K562 (cell line): Measurements from ENCODE around the gene SNAPC2. TPM values are rescaled to one million over a fixed set of nuclear protein-coding genes. Genes with fewer than 3 reads are reported as not detected.
A peak's percentile ranks its signal among the peaks of the same experiment; 100 is the strongest.

Source experiments
- ATAC-seq: fragments of 200-7000 bp; cut with Tn5 transposase; 3 replicates; pipeline ENCODE4 v1.9.1; 2020; ENCODE audit warnings: moderate library complexity
- BruUV-seq: library from RNA; stranded (reverse); fragments of 400-500 nt; replicated peaks from 2 replicates; lab custom pipeline; 2021; lab: Mats Ljungman, UMichigan
- CTCF ChIA-PET: fragments of 300-600 bp; formaldehyde crosslinking; extraction: SDS; loops from one replicate; lab custom pipeline; 2021; ENCODE audit warnings: low intra/inter-chr PET ratio; lab: Yijun Ruan, JAX
- POLR2A ChIA-PET: fragments of 300-600, 350-650 bp; sonication (Branson Sonifier 250); formaldehyde crosslinking; extraction: SDS; loops from one replicate; lab custom pipeline; 2021; ENCODE audit warnings: antibody characterized with exemption, inconsistent platforms; lab: Yijun Ruan, JAX
- DNase-seq, 4 experiments: peaks; one replicate each; pipeline versions ENCODE4 v3.0.0 to v3.0.0-alpha.2; 2011 to 2018; ENCODE audit warnings: low spot score in 3 of 4, mixed read lengths in 3 of 4; ENCODE audit errors: extremely low read depth in 1 of 4
- FAIRE-seq: peaks from 2 replicates; lab custom pipeline; 2011; peaks lifted over from hg19 to GRCh38; lab: Jason Lieb, UNC
- H2AFZ ChIP-seq: 2 replicates; pipeline ENCODE4 v1.6.0; 2011; ENCODE audit warnings: low read depth, low read length, control low read depth, inconsistent platforms
- H3K27ac ChIP-seq: fragments of 200-600 bp; 3 replicates; pipeline ENCODE4 v1.8.0; 2011; ENCODE audit warnings: low read depth, mild to moderate bottlenecking, control low read depth, inconsistent platforms, low read length, moderate library complexity, mixed read lengths; ENCODE audit errors: extremely low read depth
- H3K27me3 ChIP-seq, 2 experiments: fragments of 300-600 bp in 1 of 2; 2 replicates in 1 of 2; 3 replicates in 1 of 2; pipeline versions ENCODE4 v1.6.0 to v1.8.0; 2011; ENCODE audit warnings: inconsistent platforms in 2 of 2, low read length in 2 of 2, mild to moderate bottlenecking in 1 of 2, mixed read lengths in 1 of 2, moderate library complexity in 1 of 2; ENCODE audit not compliant: control insufficient read depth in 2 of 2, insufficient read depth in 2 of 2
- H3K36me3 ChIP-seq: fragments of 300-600 bp; 3 replicates; pipeline ENCODE4 v1.8.0; 2011; ENCODE audit warnings: mild to moderate bottlenecking, low read length, inconsistent platforms; ENCODE audit not compliant: control insufficient read depth, insufficient read depth
- H3K4me1 ChIP-seq, 2 experiments: fragments of 200-600 bp in 1 of 2; replicated peaks in 1 of 2; 2 replicates in 1 of 2; 3 replicates in 1 of 2; pipeline versions ENCODE4 v1.5.1 to v1.8.0; 2011; ENCODE audit warnings: inconsistent platforms in 2 of 2, low read length in 2 of 2, mild to moderate bottlenecking in 1 of 2, mixed read lengths in 1 of 2, moderate library complexity in 1 of 2; ENCODE audit not compliant: control insufficient read depth in 2 of 2, insufficient read depth in 2 of 2
- H3K4me2 ChIP-seq: 2 replicates; pipeline ENCODE4 v1.6.1; 2011; ENCODE audit warnings: low read length, control low read depth, inconsistent platforms, mixed read lengths; ENCODE audit not compliant: insufficient read depth
- H3K4me3 ChIP-seq: fragments of 200-600 bp; sonication (generic), shearing (Covaris generic); 2 replicates; pipeline ENCODE4 v1.5.1; 2016; ENCODE audit warnings: control low read depth, inconsistent platforms
- H3K79me2 ChIP-seq: fragments of 200-600 bp; 3 replicates; pipeline ENCODE4 v1.8.0; 2011; ENCODE audit warnings: low read length, inconsistent platforms; ENCODE audit not compliant: control insufficient read depth, insufficient read depth
- H3K9ac ChIP-seq, 2 experiments: 2 replicates each; pipeline versions ENCODE4 v1.6.0 to v1.6.1; 2011; ENCODE audit warnings: low read depth in 2 of 2, low read length in 2 of 2, control low read depth in 1 of 2, inconsistent platforms in 1 of 2, mild to moderate bottlenecking in 1 of 2, mixed read lengths in 1 of 2; ENCODE audit not compliant: insufficient read depth in 1 of 2
- H3K9me1 ChIP-seq: one replicate; pipeline ENCODE4 v1.6.0; 2011; ENCODE audit warnings: inconsistent platforms, mild to moderate bottlenecking, low read length, moderate library complexity; ENCODE audit not compliant: control insufficient read depth, insufficient read depth
- H3K9me3 ChIP-seq: replicated peaks from 2 replicates; pipeline ENCODE4 v1.5.1; 2011; ENCODE audit warnings: low read depth, low read length, inconsistent platforms; ENCODE audit not compliant: control insufficient read depth, insufficient read depth
- H4K20me1 ChIP-seq: replicated peaks from 2 replicates; pipeline ENCODE4 v1.6.1; 2011; ENCODE audit warnings: low read length, inconsistent platforms, mixed read lengths; ENCODE audit not compliant: control insufficient read depth, insufficient read depth
- AFF4 ChIP-seq: sonication (generic); formaldehyde crosslinking; IDR thresholded peaks from 2 replicates; pipeline ENCODE4 v1.8.0; 2023; ENCODE audit warnings: mild to moderate bottlenecking, missing genetic modification reagents
- E2F6 ChIP-seq, 2 experiments: IDR thresholded peaks; 2 replicates each; pipeline ENCODE4 v1.6.1; 2011; ENCODE audit warnings: borderline replicate concordance in 1 of 2, control low read depth in 1 of 2, low read depth in 1 of 2, low read length in 1 of 2, mild to moderate bottlenecking in 1 of 2, mixed read lengths in 1 of 2, moderate library complexity in 1 of 2; ENCODE audit not compliant: insufficient read depth in 1 of 2, insufficient read length in 1 of 2, poor library complexity in 1 of 2, severe bottlenecking in 1 of 2; ENCODE audit errors: extremely low read depth in 1 of 2
- TAF7 ChIP-seq: fragments of 450-650 bp; IDR thresholded peaks from 2 replicates; pipeline ENCODE4 v1.6.1; 2016; ENCODE audit warnings: missing genetic modification characterization, missing compliant biosample characterization
- ZBTB33 ChIP-seq: sonication (generic); formaldehyde crosslinking; IDR thresholded peaks from 2 replicates; pipeline ENCODE4 v1.8.1; 2023; ENCODE audit warnings: mild to moderate bottlenecking, missing genetic modification reagents
- ZHX1 ChIP-seq: fragments of 150-350 bp; conservative IDR thresholded peaks from 2 replicates; pipeline ENCODE4 v1.6.1; 2014; ENCODE audit warnings: low read length
- WGBS: fragments of 100-300 bp; shearing (Covaris generic); methylation state at CpG from one replicate; pipeline ENCODE4 v1.1.6; 2016; ENCODE audit warnings: low coverage, mixed read lengths; ENCODE audit not compliant: insufficient coverage; ENCODE audit errors: missing lambda C conversion rate; 5-methylcytosine and 5-hydroxymethylcytosine counted together
- in situ Hi-C: fragments of 300-500 bp; cut with MboI; formaldehyde crosslinking; loops from 4 replicates; pipeline ENCODE4 v1.15.0; 2018; ENCODE audit warnings: inconsistent platforms, mixed read lengths
- intact Hi-C: fragments of 100-400 bp; cut with micrococcal nuclease; formaldehyde crosslinking; loops from 2 replicates; pipeline ENCODE4 v1.14.2; 2022
- polyA plus RNA-seq, 8 experiments: library from polyadenylated mRNA; depleted of rRNA in 4 of 8; stranded (reverse) in 5 of 8; unstranded in 3 of 8; fragments of >200 nt; fragmentation: Nextera tagmentation in 2 of 8; fragmentation: Illumina TruSeq in 1 of 8; extraction: Ambion mirVana in 2 of 8; extraction: Trizol in 1 of 8; gene quantifications; 2 replicates each; pipeline versions ENCODE4 v1.2.1 to v1.2.3, GENCODE V29; 2011 to 2014; ENCODE audit warnings: inconsistent platforms in 1 of 8, missing spikeins in 1 of 8
- total RNA-seq, 7 experiments: library from RNA; depleted of rRNA in 6 of 7; stranded (reverse); fragments of >200 nt in 6 of 7; fragmentation: Illumina TruSeq in 2 of 7; extraction: Trizol in 2 of 7; gene quantifications; 2 replicates each; pipeline versions ENCODE4 v1.2.1 to v1.2.3, GENCODE V29; 2011 to 2021; ENCODE audit warnings: low replicate concordance in 1 of 7

SNAPC2 gene
- total and polyA plus RNA-seq, 9 of the 15 experiments (the other 6 are each of a cell fraction or from before 2014, with no cell fraction given): 0.59 to 45.1 (median 15.3) TPM

GRCh38 chr19:7879836-7880235 lies 40.3 kb upstream of the SNAPC2 start:
- H3K4me1 ChIP-seq: peaks cover 7 to 17% of the 10 kb centered on the region in 2 experiments; a peak in 4 of 5 replicates
- H3K27me3 ChIP-seq: no peaks in the 10 kb centered on the region
- CTCF ChIA-PET: no interaction called here
- WGBS: 78% methylated on average over 17 of the region's 19 CpGs
- H3K36me3 ChIP-seq: no peaks in the 10 kb centered on the region
- POLR2A ChIA-PET: interaction anchor here (1.0 to 1.2 kb wide), 2 partner anchors 8 to 17 kb away, joined by 4 to 5 read pairs; partner anchors contain the start of gene LRRC8E
- H3K79me2 ChIP-seq: no peaks in the 10 kb centered on the region
- H4K20me1 ChIP-seq: no peaks in the 10 kb centered on the region
- peak overlapping the region; percentile 79; the same call in 1 of the 2 replicates for H2AFZ ChIP-seq
- H3K9ac ChIP-seq: no peak overlapping the region
- H3K4me3 ChIP-seq: no peak overlapping the region
- intact Hi-C loops: no loop called here
- no peak overlapping the region for H3K27ac ChIP-seq
- FAIRE-seq: peak; percentile 26
- no TSS peak for BruUV-seq
- in situ Hi-C loops: no loop called here
- no peak overlapping the region for H3K4me2 ChIP-seq
- no peak for DNase-seq
- H3K9me3 ChIP-seq: no peaks in the 10 kb centered on the region
- ATAC-seq: peak; percentile 48
- peak in 1 of 2 experiments; percentile 65 for TF ChIP-seq E2F6 (IDR thresholded peaks at IDR 0.05; ENCODE audit: borderline replicate concordance in 1 of 2, extremely low read depth in 1 of 2, insufficient read depth in 1 of 2, insufficient read length in 1 of 2, low read depth in 1 of 2, low read length in 1 of 2, poor library complexity in 1 of 2, severe bottlenecking in 1 of 2)
- peak; percentile 95 for TF ChIP-seq ZBTB33 (CRISPR knock-in tag)
- no peak for TF ChIP-seq ZHX1
- TF ChIP-seq AFF4: no peak
- TF ChIP-seq TAF7 (tag): no peak
- TF ChIP-seq, all 486 proteins: peak for 2
- no peaks in the 10 kb centered on the region for H3K9me1 ChIP-seq
